RWPE1 (cell line): ENCODE results near the gene CYP3A5.
"Not testable (repeated sequence)": the region's sequence is repeated elsewhere in the genome, so short reads cannot be mapped to it uniquely, and the experiment has no call there.

Source experiments
- CTCF ChIA-PET: fragments of 350-600 bp; sonication (Branson Sonifier 250); formaldehyde crosslinking; extraction: SDS; loops from one replicate; lab custom pipeline; 2021; lab: Yijun Ruan, JAX
- POLR2A ChIA-PET: fragments of 400-600 bp; formaldehyde crosslinking; extraction: SDS; loops from one replicate; lab custom pipeline; 2020; ENCODE audit warnings: antibody characterized with exemption; ENCODE audit not compliant: low non-redundant PET; lab: Yijun Ruan, JAX
- DNase-seq: peaks from one replicate; pipeline ENCODE4 v3.0.0; 2012; ENCODE audit warnings: low spot score
- H3K27ac ChIP-seq: fragments of 450-650 bp; 2 replicates; pipeline ENCODE4 v1.5.1; 2017
- TF ChIP-seq, protein P1 (sequence below): fragments of 450-650 bp; conservative IDR thresholded peaks from 2 replicates; pipeline ENCODE4 v1.5.1; 2017; ENCODE audit warnings: low read depth, mild to moderate bottlenecking

The CYP3A5 gene

DNA sequence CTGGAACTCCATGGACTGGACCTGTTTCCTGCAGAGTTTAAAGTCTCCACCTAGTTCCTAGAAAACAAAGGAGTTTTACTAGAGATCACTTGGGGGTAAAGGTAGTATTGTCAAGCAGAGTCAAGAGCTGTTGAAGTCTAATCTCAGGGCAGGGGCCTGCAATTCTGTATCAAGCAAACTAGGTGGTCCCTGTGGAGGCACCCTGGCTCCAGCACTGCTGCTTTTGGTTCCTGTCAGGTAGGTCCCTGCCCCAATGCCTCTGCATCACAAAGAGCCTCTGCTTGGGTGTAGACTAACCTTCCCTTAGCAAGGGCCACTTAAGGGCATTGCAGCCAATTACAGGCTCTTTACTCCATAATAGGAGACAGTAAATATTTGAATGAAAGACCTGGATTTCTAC, 40.5 kb downstream of the CYP3A5 start:
- TF ChIP-seq, protein P1, sequence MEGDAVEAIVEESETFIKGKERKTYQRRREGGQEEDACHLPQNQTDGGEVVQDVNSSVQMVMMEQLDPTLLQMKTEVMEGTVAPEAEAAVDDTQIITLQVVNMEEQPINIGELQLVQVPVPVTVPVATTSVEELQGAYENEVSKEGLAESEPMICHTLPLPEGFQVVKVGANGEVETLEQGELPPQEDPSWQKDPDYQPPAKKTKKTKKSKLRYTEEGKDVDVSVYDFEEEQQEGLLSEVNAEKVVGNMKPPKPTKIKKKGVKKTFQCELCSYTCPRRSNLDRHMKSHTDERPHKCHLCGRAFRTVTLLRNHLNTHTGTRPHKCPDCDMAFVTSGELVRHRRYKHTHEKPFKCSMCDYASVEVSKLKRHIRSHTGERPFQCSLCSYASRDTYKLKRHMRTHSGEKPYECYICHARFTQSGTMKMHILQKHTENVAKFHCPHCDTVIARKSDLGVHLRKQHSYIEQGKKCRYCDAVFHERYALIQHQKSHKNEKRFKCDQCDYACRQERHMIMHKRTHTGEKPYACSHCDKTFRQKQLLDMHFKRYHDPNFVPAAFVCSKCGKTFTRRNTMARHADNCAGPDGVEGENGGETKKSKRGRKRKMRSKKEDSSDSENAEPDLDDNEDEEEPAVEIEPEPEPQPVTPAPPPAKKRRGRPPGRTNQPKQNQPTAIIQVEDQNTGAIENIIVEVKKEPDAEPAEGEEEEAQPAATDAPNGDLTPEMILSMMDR, result no peak
- H3K27ac ChIP-seq, result no peak overlapping the region
- POLR2A ChIA-PET, result no interaction called here
- CTCF ChIA-PET, result interaction anchor here (0.6 kb wide), 1 partner anchor 194 kb away, joined by 4 read pairs; no protein-coding TSS in a partner anchor
- DNase-seq, result no peak

DNA sequence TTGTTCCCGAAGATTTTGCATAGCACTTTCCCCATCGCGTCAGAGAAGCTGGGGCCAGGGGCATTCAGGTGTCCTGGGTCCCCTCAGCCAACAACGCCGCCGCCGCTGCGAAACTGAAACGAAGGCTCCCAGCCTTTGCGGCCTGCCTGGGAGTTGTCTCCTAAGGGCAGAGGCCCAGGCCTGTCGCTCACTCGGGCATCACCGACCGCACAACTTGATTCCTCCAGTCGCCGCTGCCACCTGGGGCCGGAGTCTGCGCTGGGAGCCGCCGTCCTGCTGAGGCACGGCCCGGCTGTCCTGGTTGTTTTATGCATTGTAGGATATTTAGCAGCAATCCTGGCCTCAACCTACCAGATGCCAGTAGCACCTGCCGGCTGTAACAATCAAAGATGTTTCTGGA, 41.1 kb downstream of the CYP3A5 start:
- TF ChIP-seq, protein P1, result no peak
- no peak overlapping the region for H3K27ac ChIP-seq
- POLR2A ChIA-PET, result no interaction called here
- DNase-seq, result no peak
- CTCF ChIA-PET, result interaction anchor here (0.6 kb wide), 1 partner anchor 195 kb away, joined by 4 read pairs; no protein-coding TSS in a partner anchor

DNA sequence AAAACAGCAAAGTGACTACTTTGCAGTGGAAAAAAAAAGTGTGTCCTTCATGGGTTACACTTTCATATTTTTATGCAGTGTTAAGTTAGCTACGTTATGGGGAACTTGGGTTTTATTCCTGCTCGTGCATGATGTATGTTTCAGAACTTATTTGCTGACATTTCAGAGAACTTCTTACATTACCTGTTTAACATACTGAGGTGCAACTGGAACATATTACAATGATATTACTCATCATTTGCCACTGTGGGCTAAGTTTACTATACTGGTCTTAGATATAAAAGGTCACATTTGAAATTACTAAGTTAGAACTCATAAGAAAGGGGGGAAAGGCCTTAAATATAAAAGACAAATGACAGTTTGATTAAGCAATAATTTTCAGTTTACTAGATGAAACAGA, 42.4 kb downstream of the CYP3A5 start:
- DNase-seq, POLR2A ChIA-PET, CTCF ChIA-PET, H3K27ac ChIP-seq: not testable (repeated sequence)

DNA sequence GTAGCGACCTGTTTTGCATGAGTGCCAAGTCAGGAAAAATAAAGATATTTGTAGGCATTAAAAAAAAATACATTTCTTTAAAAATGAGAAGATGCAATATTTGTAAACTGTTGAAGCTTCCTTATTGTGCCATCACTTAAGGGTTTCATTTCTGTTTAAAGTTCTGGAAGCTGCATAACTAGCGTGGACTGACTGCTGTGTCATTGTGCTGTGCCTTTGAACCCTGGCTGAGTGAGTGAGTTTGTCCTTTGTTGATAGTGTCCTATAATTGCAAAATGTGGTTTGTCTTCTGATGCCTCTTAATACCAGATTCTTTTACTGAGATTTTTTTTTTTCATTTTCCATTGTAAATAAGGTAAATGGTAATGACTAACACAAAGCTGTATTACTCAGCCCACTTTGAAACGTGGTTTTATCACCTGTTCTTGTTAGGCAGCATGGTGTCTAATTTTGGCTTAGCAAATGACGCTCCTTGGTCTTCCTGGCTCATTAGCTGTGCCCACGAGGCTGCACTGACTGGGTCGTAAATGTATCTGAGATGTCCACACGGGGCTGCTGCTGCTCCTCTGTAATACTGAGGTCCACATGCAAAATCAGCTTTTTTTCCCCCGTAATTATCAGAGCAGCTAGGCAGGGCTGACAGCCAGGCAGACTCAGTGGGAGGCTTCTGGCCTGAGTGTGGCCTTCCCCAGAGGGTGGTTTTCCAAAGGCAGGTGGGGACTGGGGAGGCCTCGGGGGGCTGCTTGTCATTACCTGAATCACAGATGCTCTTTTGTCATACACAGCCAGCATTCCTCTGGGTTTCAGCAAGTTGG, 48.3 kb downstream of the CYP3A5 start:
- DNase-seq, result peak; percentile 54
- CTCF ChIA-PET, result interaction anchor here (0.6 to 1.7 kb wide), 12 partner anchors 9 to 500 kb away, joined by 3 to 27 read pairs (median 4); no protein-coding TSS in a partner anchor
- TF ChIP-seq, protein P1, result peak; percentile 60
- peak overlapping the region; percentile 71 for H3K27ac ChIP-seq
- POLR2A ChIA-PET, result no interaction called here

DNA sequence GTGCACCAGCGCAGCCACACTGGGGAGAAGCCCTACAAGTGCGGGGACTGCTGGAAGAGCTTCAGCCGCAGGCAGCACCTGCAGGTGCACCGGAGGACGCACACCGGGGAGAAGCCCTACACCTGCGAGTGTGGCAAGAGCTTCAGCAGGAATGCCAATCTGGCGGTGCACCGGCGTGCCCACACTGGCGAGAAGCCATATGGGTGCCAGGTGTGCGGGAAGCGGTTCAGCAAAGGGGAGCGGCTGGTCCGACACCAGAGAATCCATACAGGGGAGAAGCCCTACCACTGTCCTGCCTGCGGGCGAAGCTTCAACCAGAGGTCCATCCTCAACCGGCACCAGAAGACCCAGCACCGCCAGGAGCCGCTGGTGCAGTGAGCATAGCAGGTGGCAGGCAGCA, 50.2 kb downstream of the CYP3A5 start:
- TF ChIP-seq, protein P1, result no peak
- ChIA-PET CTCF (no interaction called here), POLR2A (no interaction called here)
- peak overlapping the region; percentile 28 for H3K27ac ChIP-seq
- DNase-seq, result no peak

DNA sequence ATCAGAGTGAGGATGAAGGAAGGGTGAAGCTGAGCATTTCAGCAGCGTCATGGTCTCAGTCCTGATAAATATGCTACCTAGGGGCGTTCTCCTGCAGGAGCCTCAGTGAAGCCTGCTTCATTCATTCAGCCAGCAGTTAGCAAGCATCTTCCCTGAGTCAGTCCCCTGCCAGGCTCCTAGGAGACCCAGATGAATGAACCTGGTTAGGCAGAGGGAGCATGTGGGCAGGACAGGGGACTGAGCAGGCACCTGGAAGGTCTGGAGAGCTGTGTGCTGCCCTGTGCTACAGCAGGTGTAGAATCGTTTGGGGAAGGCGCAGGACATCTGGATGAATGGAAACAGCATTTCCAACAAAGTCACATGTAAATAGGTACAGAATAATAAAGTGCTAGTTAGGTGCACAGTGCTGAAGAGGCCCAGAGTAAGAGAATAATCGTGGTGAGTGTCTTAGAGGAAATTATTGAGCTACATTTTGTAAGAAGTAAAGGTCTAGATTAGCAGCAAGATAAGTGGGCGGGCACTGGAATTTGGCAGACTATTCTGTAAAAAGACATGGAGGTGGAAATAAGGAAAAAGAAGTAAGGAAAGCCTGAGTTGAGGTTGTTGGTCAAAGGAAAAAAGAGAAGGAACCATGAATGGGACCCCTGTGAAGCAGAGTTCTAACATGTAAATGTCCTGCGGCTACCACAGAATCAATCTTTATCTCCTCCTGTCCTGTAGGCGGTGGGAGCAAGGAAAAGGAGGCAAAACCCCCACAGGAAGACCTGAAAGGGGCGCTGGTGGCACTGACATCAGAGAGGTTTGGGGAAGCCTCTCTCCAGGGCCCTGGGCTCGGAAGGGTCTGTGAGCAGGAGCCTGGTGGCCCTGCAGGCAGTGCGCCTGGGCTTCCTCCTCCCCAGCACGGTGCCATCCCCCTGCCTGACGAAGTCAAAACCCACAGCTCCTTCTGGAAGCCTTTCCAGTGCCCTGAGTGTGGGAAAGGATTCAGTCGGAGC, 51.0 kb downstream of the CYP3A5 start:
- POLR2A ChIA-PET, result no interaction called here
- H3K27ac ChIP-seq, result peak overlapping the region; percentile 28
- DNase-seq, result no peak

More for the DNA sequence above, 51.0 kb downstream of the CYP3A5 start:
- TF ChIP-seq, protein P1, result no peak
- CTCF ChIA-PET, result interaction anchor here (0.7 kb wide), 1 partner anchor 133 kb away, joined by 4 read pairs; no protein-coding TSS in a partner anchor
